WI38 (cell line): ENCODE data around the gene PHLDA2.

Source experiments
- H3K4me3 ChIP-seq: 2 replicates; pipeline ENCODE4 v1.5.1; 2011; ENCODE audit warnings: low read depth, mild to moderate bottlenecking, control low read depth, low read length
- TF ChIP-seq, protein P1 (sequence below): IDR thresholded peaks from 2 replicates; pipeline ENCODE4 v1.5.1; 2012; ENCODE audit warnings: low read depth, mild to moderate bottlenecking, control low read depth, low read length

The PHLDA2 gene

GRCh38 chr11:2878782-2879181 lies 50.4 kb downstream of the PHLDA2 start:
- H3K4me3 ChIP-seq: no peak overlapping the region
- TF ChIP-seq, protein P1, sequence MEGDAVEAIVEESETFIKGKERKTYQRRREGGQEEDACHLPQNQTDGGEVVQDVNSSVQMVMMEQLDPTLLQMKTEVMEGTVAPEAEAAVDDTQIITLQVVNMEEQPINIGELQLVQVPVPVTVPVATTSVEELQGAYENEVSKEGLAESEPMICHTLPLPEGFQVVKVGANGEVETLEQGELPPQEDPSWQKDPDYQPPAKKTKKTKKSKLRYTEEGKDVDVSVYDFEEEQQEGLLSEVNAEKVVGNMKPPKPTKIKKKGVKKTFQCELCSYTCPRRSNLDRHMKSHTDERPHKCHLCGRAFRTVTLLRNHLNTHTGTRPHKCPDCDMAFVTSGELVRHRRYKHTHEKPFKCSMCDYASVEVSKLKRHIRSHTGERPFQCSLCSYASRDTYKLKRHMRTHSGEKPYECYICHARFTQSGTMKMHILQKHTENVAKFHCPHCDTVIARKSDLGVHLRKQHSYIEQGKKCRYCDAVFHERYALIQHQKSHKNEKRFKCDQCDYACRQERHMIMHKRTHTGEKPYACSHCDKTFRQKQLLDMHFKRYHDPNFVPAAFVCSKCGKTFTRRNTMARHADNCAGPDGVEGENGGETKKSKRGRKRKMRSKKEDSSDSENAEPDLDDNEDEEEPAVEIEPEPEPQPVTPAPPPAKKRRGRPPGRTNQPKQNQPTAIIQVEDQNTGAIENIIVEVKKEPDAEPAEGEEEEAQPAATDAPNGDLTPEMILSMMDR: no peak
